ENCODE results near the gene POLR1H.
"Not testable (repeated sequence)": the region's sequence is repeated elsewhere in the genome, so short reads cannot be mapped to it uniquely, and the experiment has no call there.

DNA sequence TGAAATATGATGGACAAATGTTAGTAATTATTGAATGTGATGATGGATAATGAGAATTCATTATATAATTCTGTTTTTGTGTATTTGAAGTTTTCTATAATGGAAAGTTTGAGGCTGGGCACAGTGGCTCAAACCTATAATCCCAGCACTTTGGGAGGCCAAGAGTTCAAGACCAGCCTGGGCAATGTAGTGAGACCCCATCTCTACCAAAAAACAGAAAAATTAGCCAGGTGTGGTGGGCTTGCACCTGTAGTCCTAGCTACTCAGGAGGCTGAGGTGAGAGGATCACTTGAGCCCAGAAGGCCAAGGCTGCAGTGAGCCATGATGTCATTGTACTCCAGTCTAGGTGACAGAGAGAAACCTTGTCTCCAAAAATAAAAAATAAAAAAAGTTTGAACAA is 38.4 kb upstream of the POLR1H start:
- TF ChIP-seq EP300 (IDR thresholded peaks at IDR 0.05); PHF8 (IDR thresholded peaks at IDR 0.05; ENCODE audit: borderline replicate concordance, low read depth); CEBPB (IDR thresholded peaks at IDR 0.05); POLR2A (IDR thresholded peaks at IDR 0.05; ENCODE audit: low read length); TP53 (CRISPR knock-in tag; IDR thresholded peaks at IDR 0.05); HDAC2 (IDR thresholded peaks at IDR 0.05); FOXS1 (CRISPR knock-in tag; IDR thresholded peaks at IDR 0.05); RCOR1 (IDR thresholded peaks at IDR 0.05; ENCODE audit: low read depth, low read length); RAD21 (conservative IDR thresholded peaks at IDR 0.05 in 1 of 2, IDR thresholded peaks at IDR 0.05 in 1 of 2): not testable (repeated sequence)
- TF ChIP-seq, protein P1, sequence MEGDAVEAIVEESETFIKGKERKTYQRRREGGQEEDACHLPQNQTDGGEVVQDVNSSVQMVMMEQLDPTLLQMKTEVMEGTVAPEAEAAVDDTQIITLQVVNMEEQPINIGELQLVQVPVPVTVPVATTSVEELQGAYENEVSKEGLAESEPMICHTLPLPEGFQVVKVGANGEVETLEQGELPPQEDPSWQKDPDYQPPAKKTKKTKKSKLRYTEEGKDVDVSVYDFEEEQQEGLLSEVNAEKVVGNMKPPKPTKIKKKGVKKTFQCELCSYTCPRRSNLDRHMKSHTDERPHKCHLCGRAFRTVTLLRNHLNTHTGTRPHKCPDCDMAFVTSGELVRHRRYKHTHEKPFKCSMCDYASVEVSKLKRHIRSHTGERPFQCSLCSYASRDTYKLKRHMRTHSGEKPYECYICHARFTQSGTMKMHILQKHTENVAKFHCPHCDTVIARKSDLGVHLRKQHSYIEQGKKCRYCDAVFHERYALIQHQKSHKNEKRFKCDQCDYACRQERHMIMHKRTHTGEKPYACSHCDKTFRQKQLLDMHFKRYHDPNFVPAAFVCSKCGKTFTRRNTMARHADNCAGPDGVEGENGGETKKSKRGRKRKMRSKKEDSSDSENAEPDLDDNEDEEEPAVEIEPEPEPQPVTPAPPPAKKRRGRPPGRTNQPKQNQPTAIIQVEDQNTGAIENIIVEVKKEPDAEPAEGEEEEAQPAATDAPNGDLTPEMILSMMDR (IDR thresholded peaks at IDR 0.05): not testable (repeated sequence)
- TF ChIP-seq, protein P2, sequence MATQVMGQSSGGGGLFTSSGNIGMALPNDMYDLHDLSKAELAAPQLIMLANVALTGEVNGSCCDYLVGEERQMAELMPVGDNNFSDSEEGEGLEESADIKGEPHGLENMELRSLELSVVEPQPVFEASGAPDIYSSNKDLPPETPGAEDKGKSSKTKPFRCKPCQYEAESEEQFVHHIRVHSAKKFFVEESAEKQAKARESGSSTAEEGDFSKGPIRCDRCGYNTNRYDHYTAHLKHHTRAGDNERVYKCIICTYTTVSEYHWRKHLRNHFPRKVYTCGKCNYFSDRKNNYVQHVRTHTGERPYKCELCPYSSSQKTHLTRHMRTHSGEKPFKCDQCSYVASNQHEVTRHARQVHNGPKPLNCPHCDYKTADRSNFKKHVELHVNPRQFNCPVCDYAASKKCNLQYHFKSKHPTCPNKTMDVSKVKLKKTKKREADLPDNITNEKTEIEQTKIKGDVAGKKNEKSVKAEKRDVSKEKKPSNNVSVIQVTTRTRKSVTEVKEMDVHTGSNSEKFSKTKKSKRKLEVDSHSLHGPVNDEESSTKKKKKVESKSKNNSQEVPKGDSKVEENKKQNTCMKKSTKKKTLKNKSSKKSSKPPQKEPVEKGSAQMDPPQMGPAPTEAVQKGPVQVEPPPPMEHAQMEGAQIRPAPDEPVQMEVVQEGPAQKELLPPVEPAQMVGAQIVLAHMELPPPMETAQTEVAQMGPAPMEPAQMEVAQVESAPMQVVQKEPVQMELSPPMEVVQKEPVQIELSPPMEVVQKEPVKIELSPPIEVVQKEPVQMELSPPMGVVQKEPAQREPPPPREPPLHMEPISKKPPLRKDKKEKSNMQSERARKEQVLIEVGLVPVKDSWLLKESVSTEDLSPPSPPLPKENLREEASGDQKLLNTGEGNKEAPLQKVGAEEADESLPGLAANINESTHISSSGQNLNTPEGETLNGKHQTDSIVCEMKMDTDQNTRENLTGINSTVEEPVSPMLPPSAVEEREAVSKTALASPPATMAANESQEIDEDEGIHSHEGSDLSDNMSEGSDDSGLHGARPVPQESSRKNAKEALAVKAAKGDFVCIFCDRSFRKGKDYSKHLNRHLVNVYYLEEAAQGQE (IDR thresholded peaks at IDR 0.05): not testable (repeated sequence)
- TF ChIP-seq, protein P3, sequence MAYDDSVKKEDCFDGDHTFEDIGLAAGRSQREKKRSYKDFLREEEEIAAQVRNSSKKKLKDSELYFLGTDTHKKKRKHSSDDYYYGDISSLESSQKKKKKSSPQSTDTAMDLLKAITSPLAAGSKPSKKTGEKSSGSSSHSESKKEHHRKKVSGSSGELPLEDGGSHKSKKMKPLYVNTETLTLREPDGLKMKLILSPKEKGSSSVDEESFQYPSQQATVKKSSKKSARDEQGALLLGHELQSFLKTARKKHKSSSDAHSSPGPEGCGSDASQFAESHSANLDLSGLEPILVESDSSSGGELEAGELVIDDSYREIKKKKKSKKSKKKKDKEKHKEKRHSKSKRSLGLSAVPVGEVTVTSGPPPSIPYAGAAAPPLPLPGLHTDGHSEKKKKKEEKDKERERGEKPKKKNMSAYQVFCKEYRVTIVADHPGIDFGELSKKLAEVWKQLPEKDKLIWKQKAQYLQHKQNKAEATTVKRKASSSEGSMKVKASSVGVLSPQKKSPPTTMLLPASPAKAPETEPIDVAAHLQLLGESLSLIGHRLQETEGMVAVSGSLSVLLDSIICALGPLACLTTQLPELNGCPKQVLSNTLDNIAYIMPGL (CRISPR knock-in tag; IDR thresholded peaks at IDR 0.05; ENCODE audit: borderline replicate concordance): not testable (repeated sequence)
- TF ChIP-seq, protein P4, sequence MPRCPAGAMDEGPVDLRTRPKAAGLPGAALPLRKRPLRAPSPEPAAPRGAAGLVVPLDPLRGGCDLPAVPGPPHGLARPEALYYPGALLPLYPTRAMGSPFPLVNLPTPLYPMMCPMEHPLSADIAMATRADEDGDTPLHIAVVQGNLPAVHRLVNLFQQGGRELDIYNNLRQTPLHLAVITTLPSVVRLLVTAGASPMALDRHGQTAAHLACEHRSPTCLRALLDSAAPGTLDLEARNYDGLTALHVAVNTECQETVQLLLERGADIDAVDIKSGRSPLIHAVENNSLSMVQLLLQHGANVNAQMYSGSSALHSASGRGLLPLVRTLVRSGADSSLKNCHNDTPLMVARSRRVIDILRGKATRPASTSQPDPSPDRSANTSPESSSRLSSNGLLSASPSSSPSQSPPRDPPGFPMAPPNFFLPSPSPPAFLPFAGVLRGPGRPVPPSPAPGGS (IDR thresholded peaks at IDR 0.05): not testable (repeated sequence)
